H1 (cell line): Measurements from ENCODE around the gene ARHGAP22. TPM values are rescaled to one million over a fixed set of nuclear protein-coding genes. Genes with fewer than 3 reads are reported as not detected.

Source experiments
- ASH2L ChIP-seq: fragments of 200-600, 300-600 bp; sonication (generic); IDR thresholded peaks from one replicate; pipeline ENCODE4 v1.7.1; 2017; ENCODE audit warnings: low read length
- BACH1 ChIP-seq: IDR thresholded peaks from 2 replicates; pipeline ENCODE4 v1.6.1; 2012; ENCODE audit warnings: low read length, improper control_type of control experiment
- BCL11A ChIP-seq, 2 experiments: IDR thresholded peaks; one replicate each; pipeline ENCODE4 v1.6.1; 2011; ENCODE audit warnings: low read depth in 2 of 2, low read length in 2 of 2, mild to moderate bottlenecking in 2 of 2
- EP300 ChIP-seq, 2 experiments: IDR thresholded peaks; 1 replicate in 1 of 2; 2 replicates in 1 of 2; pipeline ENCODE4 v1.6.1; 2011 to 2012; ENCODE audit warnings: low read depth in 2 of 2, low read length in 2 of 2, mild to moderate bottlenecking in 2 of 2, borderline replicate concordance in 1 of 2, inconsistent platforms in 1 of 2, moderate library complexity in 1 of 2
- polyA plus RNA-seq, 7 experiments: library from polyadenylated mRNA; depleted of rRNA in 3 of 7; stranded (reverse) in 5 of 7; unstranded in 2 of 7; fragments of >200 nt in 5 of 7; fragments of 200-250 nt in 2 of 7; gene quantifications; 1 replicate in 5 of 7; 2 replicates in 1 of 7; 4 replicates in 1 of 7; pipeline versions ENCODE4 v1.2.1 to v1.2.3, GENCODE V29; 2011 to 2013; ENCODE audit warnings: missing spikeins in 2 of 7, mixed read lengths in 2 of 7
- total RNA-seq: library from RNA; stranded (reverse); fragmentation: NEBNext Ultra II Directional; extraction: Animal tissue kit (Norgen Biotek cat#: 25700); gene quantifications from 2 replicates; pipeline ENCODE4 v1.2.1, GENCODE V29; 2021
- TF ChIP-seq, protein P1 (sequence below): fragments of 300-600 bp; sonication (generic); IDR thresholded peaks from 2 replicates; pipeline ENCODE4 v1.7.1; 2012; ENCODE audit warnings: low read length, moderate library complexity, mild to moderate bottlenecking, inconsistent platforms; ENCODE audit not compliant: insufficient replicate concordance

ARHGAP22 gene
- total and polyA plus RNA-seq, 2 of the 8 experiments (the other 6 are each of a cell fraction or from before 2014, with no cell fraction given), result 3.6 to 11.2 TPM

- TF ChIP-seq, protein P1, sequence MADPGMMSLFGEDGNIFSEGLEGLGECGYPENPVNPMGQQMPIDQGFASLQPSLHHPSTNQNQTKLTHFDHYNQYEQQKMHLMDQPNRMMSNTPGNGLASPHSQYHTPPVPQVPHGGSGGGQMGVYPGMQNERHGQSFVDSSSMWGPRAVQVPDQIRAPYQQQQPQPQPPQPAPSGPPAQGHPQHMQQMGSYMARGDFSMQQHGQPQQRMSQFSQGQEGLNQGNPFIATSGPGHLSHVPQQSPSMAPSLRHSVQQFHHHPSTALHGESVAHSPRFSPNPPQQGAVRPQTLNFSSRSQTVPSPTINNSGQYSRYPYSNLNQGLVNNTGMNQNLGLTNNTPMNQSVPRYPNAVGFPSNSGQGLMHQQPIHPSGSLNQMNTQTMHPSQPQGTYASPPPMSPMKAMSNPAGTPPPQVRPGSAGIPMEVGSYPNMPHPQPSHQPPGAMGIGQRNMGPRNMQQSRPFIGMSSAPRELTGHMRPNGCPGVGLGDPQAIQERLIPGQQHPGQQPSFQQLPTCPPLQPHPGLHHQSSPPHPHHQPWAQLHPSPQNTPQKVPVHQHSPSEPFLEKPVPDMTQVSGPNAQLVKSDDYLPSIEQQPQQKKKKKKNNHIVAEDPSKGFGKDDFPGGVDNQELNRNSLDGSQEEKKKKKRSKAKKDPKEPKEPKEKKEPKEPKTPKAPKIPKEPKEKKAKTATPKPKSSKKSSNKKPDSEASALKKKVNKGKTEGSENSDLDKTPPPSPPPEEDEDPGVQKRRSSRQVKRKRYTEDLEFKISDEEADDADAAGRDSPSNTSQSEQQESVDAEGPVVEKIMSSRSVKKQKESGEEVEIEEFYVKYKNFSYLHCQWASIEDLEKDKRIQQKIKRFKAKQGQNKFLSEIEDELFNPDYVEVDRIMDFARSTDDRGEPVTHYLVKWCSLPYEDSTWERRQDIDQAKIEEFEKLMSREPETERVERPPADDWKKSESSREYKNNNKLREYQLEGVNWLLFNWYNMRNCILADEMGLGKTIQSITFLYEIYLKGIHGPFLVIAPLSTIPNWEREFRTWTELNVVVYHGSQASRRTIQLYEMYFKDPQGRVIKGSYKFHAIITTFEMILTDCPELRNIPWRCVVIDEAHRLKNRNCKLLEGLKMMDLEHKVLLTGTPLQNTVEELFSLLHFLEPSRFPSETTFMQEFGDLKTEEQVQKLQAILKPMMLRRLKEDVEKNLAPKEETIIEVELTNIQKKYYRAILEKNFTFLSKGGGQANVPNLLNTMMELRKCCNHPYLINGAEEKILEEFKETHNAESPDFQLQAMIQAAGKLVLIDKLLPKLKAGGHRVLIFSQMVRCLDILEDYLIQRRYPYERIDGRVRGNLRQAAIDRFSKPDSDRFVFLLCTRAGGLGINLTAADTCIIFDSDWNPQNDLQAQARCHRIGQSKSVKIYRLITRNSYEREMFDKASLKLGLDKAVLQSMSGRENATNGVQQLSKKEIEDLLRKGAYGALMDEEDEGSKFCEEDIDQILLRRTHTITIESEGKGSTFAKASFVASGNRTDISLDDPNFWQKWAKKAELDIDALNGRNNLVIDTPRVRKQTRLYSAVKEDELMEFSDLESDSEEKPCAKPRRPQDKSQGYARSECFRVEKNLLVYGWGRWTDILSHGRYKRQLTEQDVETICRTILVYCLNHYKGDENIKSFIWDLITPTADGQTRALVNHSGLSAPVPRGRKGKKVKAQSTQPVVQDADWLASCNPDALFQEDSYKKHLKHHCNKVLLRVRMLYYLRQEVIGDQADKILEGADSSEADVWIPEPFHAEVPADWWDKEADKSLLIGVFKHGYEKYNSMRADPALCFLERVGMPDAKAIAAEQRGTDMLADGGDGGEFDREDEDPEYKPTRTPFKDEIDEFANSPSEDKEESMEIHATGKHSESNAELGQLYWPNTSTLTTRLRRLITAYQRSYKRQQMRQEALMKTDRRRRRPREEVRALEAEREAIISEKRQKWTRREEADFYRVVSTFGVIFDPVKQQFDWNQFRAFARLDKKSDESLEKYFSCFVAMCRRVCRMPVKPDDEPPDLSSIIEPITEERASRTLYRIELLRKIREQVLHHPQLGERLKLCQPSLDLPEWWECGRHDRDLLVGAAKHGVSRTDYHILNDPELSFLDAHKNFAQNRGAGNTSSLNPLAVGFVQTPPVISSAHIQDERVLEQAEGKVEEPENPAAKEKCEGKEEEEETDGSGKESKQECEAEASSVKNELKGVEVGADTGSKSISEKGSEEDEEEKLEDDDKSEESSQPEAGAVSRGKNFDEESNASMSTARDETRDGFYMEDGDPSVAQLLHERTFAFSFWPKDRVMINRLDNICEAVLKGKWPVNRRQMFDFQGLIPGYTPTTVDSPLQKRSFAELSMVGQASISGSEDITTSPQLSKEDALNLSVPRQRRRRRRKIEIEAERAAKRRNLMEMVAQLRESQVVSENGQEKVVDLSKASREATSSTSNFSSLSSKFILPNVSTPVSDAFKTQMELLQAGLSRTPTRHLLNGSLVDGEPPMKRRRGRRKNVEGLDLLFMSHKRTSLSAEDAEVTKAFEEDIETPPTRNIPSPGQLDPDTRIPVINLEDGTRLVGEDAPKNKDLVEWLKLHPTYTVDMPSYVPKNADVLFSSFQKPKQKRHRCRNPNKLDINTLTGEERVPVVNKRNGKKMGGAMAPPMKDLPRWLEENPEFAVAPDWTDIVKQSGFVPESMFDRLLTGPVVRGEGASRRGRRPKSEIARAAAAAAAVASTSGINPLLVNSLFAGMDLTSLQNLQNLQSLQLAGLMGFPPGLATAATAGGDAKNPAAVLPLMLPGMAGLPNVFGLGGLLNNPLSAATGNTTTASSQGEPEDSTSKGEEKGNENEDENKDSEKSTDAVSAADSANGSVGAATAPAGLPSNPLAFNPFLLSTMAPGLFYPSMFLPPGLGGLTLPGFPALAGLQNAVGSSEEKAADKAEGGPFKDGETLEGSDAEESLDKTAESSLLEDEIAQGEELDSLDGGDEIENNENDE, result no peak
- TF ChIP-seq ASH2L, result peak; percentile 6
- TF ChIP-seq BCL11A (IDR thresholded peaks at IDR 0.05; ENCODE audit: low read depth in 2 of 2, low read length in 2 of 2), result no peak
- TF ChIP-seq EP300 (IDR thresholded peaks at IDR 0.05; ENCODE audit: borderline replicate concordance in 1 of 2, low read depth in 2 of 2, low read length in 2 of 2), result no peak
- no peak for TF ChIP-seq BACH1
- TF ChIP-seq, all 59 proteins: peak for 4
Observed at GRCh38 chr10:48594803-48595538, 9.9 kb downstream of the ARHGAP22 start (continued).
